Pulmonary artery endothelial cell (primary cell): ENCODE results near the gene PDIA6. TPM values are rescaled to one million over a fixed set of nuclear protein-coding genes. Genes with fewer than 3 reads are reported as not detected.
"Not testable (repeated sequence)": the region's sequence is repeated elsewhere in the genome, so short reads cannot be mapped to it uniquely, and the experiment has no call there.

Source experiments
- DNase-seq: peaks from one replicate; pipeline ENCODE4 v3.0.0-alpha.2; 2011; ENCODE audit warnings: low read depth, low spot score
- total RNA-seq: library from RNA; depleted of rRNA; stranded (reverse); fragments of >200 nt; gene quantifications from 2 replicates; pipeline ENCODE4 v1.2.3, GENCODE V29; 2014

PDIA6 gene
- total RNA-seq, 1 donor from 2014 or later: 504 TPM

DNA sequence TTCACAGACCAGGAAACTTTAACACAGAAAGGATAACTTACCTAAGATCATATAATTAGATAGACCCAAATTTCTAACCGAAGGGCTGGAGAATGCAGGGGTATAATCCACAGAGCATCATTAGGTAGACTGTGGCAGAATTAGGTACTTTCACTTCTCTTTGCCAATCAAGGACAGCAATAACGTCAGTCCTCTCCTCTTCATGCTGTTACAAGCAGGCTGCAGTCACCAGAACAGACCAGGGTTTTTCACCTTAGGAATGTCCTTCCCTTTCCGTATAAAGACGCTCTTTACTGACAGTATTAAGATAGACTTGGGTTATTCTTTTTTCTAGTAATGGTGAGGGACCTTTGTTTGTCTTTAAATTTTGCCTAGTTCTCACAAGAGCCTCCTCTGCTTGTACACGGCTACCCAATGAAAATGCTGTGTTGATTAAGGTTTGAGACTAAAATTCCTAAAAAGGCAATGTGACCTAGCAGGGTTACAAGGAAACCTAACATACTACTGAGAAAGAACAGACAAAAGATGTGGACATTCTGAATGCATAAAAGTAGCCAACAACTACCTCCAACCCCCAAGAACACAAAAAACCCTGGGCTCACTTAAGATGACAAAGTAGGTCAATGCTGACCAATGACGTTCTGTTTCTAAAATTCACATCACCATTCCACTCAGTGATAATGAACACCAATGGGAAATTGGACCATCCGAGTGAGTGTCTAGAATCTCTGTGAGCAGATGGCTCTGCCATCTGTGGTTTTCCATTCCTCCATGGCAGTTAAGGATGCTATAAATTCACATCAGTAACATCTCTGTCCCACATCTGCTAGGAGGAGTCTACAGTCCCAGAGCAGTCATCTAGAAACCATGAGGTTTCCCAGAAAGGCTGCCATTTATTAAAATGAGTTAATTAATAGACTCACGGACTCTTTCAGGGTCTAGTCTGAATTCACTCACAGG is 2.1 kb downstream of the PDIA6 start:
- no peak for DNase-seq

- DNase-seq: no peak
Measured at GRCh38 chr2:10806543-10806942, 6.0 kb downstream of the PDIA6 start.

DNA sequence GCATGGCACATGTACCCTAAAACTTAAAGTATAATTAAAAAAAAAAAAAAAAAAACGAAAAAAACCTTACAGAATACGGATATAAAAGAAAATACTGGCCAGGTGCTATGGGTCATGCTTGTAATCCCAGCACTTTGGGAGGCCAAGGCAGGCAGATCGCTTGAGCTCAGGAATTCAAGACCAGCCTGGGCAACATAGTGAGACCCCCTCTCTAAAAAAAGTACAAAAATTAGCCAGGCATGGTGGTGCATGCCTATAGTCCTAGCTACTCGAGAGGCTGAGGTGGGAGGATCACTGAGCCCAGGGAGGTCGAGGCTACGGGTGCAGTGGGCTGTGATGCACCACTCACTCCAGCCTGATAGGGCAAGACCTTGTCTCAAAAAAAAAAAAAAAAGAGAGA is 6.6 kb downstream of the PDIA6 start:
- not testable (repeated sequence) for DNase-seq

DNA sequence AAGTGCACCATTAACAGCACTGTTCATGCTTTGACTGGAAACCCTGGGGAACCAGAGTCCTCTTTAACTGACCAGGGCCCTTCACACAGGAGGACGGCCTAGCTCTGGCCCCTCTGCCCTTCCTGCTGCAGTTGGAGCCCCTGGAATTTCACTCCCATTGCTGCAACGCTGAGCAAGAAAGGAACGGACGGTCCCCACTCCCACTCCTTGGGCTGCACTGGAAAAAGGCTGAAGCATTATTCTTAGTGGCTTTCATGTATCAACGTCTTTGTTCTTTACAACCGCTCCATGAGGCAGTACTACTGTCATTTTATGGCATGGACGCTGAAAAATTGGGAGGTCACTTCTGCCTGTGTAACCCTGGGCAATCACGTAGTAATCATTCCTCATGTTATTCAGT is 9.9 kb downstream of the PDIA6 start:
- no peak for DNase-seq

DNA sequence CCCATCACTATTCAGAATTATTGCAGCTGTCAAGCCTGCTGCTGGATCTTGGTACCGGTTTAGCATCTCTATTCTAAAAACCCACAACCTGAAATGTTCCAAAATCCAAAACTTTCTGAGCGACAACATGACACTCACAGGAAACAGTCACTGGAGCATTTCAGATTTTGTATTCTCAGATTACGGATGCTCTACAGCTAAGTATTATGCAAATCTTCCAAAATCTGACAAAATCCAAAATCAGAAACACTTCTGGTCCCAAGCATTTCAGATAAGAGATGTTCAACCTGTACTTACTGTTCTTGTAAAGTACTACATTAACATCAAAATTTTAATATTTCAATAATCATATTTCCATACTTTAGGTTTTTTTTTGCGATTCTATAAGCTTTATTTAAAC is 12.4 kb downstream of the PDIA6 start:
- no peak for DNase-seq

DNA sequence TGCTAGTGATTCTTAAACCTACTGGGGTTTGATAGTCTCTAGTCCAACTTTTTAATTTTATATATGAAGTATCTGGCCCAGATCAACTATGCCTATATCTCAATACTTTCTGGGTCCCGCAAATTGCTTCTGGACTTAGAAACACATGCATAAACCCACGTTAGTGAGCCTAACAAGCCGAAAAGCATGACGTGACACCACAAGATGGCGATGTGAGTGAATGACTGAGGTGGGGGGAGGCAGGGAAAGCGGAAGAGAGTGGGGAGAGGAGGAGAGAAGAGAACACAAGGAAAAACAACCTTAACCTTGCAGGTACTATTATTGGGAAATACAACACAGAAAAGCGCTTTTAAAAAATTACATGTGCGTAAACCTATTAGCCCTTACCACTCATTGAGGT is 13.8 kb downstream of the PDIA6 start:
- no peak for DNase-seq

DNA sequence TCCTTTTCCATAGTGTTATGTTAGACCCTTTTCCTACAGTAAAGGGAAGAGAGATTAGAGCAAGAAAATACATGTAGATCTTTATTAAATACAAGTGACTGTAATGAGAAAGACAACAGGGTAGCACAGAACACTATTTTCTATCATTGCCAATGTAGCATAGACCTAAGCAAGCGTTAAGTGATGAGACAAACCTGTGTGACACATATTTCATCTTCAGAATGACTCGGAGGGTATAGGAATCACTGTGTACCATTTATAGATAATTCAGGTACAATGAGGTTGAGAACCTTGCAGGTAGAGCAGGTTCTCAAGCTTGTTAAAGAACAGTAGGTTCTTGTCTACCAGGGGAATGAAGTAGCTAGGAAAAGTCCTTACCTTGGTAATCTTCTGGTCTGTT is 15.9 kb downstream of the PDIA6 start:
- DNase-seq: no peak

GRCh38 chr2:10795508-10796046 is 17.0 kb downstream of the PDIA6 start:
- no peak for DNase-seq

DNA sequence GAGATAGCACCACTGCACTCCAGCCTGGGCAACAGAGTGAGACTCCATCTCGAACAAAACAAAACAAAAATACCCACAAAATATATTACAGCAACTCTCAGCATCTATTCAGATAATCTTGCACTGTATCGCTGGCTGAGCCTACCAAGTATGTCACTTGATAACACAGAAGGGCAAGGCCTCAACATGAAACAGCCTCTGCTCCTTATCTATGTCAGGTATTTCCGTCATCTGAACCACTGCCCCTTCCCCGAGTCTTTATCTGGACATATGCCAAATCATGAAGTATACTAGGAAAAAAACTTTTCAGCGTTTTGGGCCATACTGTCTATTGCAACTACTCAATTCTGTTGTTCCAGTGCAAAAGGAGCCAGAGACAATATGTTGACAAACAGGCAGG is 17.7 kb downstream of the PDIA6 start:
- DNase-seq: no peak

GRCh38 chr2:10793816-10794215 is 18.8 kb downstream of the PDIA6 start:
- DNase-seq: no peak

GRCh38 chr2:10792660-10793400 is 19.8 kb downstream of the PDIA6 start:
- DNase-seq: no peak

DNA sequence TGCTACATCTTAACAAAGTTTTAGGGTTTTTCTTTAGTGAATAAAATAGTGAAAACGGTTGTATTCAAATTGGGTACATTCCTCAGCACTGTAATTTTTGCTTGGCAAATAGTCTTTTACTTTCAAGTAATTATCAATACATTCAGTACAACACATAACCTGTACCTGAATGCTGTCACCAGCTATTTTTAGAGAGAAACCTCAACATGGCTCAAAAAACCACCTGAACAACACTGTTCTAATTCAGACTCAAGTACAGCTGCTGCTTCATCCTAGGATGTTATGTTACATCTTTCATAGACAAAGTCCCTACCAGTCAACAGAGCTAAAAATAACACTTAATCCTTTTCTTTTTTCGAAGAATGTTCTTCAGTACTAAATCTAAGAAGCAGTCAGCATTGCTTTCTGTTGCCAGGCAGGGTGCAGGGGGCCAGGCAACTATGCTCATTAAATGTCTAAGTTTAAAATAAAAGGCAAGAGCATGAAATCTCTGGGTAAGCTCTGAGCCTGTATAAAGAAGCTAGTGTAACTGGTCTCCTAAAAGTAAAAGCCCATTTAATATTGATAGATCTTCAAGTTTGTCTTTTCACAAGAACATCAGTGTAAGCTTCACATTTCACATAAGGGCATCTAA is 20.5 kb downstream of the PDIA6 start:
- no peak for DNase-seq

- no peak for DNase-seq
Measured at GRCh38 chr2:10790228-10790973, 22.2 kb downstream of the PDIA6 start.

GRCh38 chr2:10788855-10789254 is 23.7 kb downstream of the PDIA6 start:
- no peak for DNase-seq

DNA sequence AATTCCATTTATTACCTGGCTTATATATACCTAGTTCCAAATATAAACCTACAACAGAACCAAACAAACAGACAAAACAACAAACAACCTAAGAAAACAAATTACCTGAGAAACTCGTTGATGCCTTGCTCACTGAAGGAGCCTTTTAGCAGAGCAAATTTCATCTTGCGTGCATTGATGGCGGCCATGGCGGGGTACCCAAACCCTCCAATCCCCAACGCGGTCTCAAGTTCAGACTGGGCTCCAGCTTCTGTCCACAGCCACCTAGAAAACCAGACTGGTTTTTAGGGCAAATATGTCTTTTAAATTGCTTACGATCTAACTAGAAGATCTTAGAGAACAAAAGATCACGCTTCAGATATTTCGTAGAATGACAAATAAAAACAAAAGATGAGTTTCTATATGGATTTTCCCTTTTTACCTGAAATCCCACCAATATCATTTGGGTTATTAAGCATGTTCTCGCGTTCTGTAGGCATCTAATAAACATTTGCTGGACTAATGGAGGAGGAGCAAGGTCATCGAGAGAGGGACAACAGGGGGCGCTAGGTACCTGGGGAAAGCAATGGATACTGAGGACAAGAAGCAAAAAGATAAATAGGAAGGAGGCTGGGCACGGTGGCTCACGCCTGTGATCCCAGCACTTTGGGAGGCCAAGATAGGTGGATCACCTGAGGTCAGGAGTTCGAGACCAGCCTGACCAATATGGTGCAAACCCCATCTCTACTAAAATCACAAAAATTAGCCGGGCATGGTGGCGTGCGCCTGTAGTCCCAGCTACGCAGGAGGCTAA is 25.2 kb downstream of the PDIA6 start:
- DNase-seq: no peak

DNA sequence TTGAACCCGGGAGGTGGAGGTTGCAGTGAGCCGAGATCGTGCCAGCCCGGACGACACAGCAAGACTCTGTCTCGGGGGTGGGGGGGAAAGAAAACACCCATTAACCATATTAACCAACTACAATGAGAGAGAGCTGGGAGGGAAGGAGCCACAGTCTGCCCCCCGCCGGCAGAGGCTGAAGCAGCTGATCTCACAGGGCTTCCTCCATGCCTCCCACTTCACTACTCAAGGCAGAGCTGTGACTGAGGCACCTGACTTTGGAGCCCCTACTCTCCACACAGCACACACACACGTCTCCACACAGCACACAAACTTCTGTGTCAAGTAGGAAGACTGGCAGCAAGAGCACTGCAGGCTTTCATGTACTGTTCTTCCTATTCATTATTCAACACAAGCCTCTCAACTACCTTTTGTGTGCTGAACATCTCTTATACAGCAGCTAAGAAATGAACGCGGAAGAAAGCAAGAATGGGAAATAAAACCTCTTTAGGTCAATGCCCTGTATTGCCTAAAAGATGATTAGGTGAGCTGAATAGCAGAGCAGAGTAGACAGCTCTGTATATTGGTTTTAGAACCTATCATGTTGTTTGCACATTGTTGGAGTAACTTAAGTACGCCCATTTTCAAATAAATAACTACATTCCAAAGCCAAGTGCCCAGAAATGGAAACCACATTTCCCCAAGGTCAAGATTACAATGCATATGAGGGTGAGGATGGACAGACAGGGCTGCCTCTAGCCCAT is 26.2 kb downstream of the PDIA6 start:
- DNase-seq: no peak

DNA sequence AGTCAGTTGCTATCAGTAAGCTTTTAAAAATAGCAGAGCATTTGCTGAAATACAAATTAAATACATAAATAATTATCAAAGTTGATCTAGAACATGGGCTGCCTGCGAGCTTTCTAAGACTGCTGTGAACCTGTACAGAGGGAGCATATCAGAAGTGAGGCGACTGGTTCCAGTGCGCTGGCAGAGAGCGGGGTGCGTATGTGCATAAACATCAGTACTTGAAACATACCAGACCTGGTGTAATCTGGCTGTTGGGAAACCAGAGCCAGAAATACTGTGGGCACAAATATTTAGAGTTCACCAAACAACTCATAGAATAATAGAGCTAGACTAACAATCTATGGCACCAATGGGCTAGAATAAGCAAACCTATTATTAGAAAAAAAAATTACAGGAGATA is 27.3 kb downstream of the PDIA6 start:
- DNase-seq: no peak

- DNase-seq: no peak
Measured at GRCh38 chr2:10784719-10785118, 27.9 kb downstream of the PDIA6 start.

DNA sequence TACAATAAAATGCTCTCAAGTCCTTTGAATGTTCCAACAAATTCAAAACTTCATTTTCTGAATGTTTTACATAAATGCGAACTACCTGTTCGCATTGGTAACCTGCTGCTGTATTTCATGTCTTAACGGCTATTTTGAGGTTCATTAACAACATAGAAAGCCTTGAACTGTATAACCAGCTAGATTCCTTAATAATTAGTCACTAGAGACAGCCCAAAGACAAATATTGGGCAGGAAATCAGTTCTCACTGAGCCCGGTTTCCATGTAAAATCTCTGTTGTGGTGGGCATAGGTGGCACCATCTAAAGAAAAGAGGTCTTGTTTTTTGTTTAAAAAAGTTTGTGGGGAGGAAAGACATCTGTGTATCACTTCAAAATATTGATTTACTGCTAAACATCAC is 29.2 kb downstream of the PDIA6 start:
- DNase-seq: no peak

- no peak for DNase-seq
Measured at GRCh38 chr2:10781746-10782145, 30.8 kb downstream of the PDIA6 start.
